A673 (cell line): ENCODE data around the gene INO80B.

Source experiments
- EZH2 ChIP-seq: fragments of 200-600 bp; sonication (generic); IDR thresholded peaks from 2 replicates; pipeline ENCODE4 v1.6.1; 2017; ENCODE audit warnings: borderline replicate concordance, low read depth, mild to moderate bottlenecking, mixed read lengths, antibody characterized with exemption, low read length; ENCODE audit not compliant: poor library complexity, severe bottlenecking
- TF ChIP-seq, protein P1 (sequence below): fragments of 300-800, 200-600 bp; sonication (generic); conservative IDR thresholded peaks from 2 replicates; pipeline ENCODE4 v1.5.1; 2017; ENCODE audit warnings: low read depth, mild to moderate bottlenecking, antibody characterized with exemption, low read length, moderate library complexity, mixed read lengths

DNA sequence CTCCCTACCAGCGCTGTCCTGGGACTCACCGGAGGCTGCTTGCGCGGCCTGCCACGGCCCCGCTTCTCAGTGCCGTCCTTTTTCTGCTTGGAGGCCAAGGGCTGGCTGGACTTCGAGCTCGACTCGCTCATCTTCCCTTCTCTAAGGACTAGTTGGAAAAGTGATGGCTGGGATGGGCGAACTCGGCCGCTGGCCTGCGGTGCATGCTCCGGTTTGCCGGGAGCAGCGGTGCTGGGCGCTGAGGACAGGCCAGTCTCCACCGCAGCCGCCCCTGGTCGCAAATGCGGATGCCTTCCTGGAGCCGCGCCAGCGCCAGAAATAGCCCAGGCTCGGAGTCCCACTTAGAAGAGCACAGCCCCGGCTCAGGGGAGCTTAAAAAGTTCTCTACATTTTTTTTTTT lies 36.6 kb upstream of the INO80B start:
- TF ChIP-seq, protein P1, sequence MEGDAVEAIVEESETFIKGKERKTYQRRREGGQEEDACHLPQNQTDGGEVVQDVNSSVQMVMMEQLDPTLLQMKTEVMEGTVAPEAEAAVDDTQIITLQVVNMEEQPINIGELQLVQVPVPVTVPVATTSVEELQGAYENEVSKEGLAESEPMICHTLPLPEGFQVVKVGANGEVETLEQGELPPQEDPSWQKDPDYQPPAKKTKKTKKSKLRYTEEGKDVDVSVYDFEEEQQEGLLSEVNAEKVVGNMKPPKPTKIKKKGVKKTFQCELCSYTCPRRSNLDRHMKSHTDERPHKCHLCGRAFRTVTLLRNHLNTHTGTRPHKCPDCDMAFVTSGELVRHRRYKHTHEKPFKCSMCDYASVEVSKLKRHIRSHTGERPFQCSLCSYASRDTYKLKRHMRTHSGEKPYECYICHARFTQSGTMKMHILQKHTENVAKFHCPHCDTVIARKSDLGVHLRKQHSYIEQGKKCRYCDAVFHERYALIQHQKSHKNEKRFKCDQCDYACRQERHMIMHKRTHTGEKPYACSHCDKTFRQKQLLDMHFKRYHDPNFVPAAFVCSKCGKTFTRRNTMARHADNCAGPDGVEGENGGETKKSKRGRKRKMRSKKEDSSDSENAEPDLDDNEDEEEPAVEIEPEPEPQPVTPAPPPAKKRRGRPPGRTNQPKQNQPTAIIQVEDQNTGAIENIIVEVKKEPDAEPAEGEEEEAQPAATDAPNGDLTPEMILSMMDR: no peak
- TF ChIP-seq EZH2: no peak
